Vagina (tissue), 2 donors: ENCODE results near the gene ATP8A2. TPM values are rescaled to one million over a fixed set of nuclear protein-coding genes. Genes with fewer than 3 reads are reported as not detected.

Source experiments
- DNase-seq, 2 donors: peaks; one replicate each; pipeline ENCODE4 v3.0.0-alpha.2; 2017; ENCODE audit errors: extremely low spot score in 2 of 2
- H3K27ac ChIP-seq: fragments of 200-600 bp; sonication (generic); one replicate; pipeline ENCODE4 v1.5.1; 2019
- H3K27me3 ChIP-seq: fragments of 200-600 bp; sonication (generic); one replicate; pipeline ENCODE4 v1.5.1; 2019
- H3K36me3 ChIP-seq, 2 donors: fragments of 200-600 bp; sonication (generic); one replicate each; pipeline ENCODE4 v1.5.1; 2017 to 2019
- H3K4me1 ChIP-seq: fragments of 200-600 bp; sonication (generic); one replicate; pipeline ENCODE4 v1.5.1; 2019
- H3K4me3 ChIP-seq, 2 donors: fragments of 200-600 bp; sonication (generic); 1 replicate in 1 of 2; 2 replicates in 1 of 2; pipeline ENCODE4 v1.5.1; 2016 to 2019
- H3K9me3 ChIP-seq: fragments of 200-600 bp; sonication (generic); one replicate; pipeline ENCODE4 v1.5.1; 2019
- POLR2A ChIP-seq, 2 donors: fragments of 450-650 bp; IDR thresholded peaks; one replicate each; pipeline ENCODE4 v1.6.1; 2017; ENCODE audit warnings: antibody characterized with exemption in 2 of 2, mild to moderate bottlenecking in 2 of 2, moderate library complexity in 2 of 2
- POLR2AphosphoS5 ChIP-seq, 2 donors: sonication (generic); formaldehyde crosslinking; IDR thresholded peaks; one replicate each; pipeline ENCODE4 v1.9.0; 2017; ENCODE audit warnings: antibody characterized with exemption in 2 of 2, mild to moderate bottlenecking in 2 of 2, low read depth in 1 of 2; ENCODE audit not compliant: insufficient read depth in 1 of 2
- intact Hi-C: fragments of 100-400 bp; cut with DNase I; formaldehyde crosslinking; loops from one replicate; pipeline ENCODE4 v1.15.1; 2023
- total RNA-seq: library from RNA; depleted of rRNA; stranded (reverse); fragments of >200 nt; gene quantifications from one replicate; pipeline ENCODE4 v1.2.3, GENCODE V29; 2016
- TF ChIP-seq, protein P1 (sequence below), 3 experiments: fragments of 450-650 bp in 2 of 3; fragments of 200-600 bp in 1 of 3; sonication (generic) in 1 of 3; IDR thresholded peaks; one replicate each; pipeline ENCODE4 v1.5.1; 2017 to 2019; ENCODE audit warnings: antibody characterized with exemption in 3 of 3, mild to moderate bottlenecking in 2 of 3, moderate library complexity in 2 of 3

Gene ATP8A2
- total RNA-seq, 1 donor from 2014 or later, result 1.5 TPM

DNA sequence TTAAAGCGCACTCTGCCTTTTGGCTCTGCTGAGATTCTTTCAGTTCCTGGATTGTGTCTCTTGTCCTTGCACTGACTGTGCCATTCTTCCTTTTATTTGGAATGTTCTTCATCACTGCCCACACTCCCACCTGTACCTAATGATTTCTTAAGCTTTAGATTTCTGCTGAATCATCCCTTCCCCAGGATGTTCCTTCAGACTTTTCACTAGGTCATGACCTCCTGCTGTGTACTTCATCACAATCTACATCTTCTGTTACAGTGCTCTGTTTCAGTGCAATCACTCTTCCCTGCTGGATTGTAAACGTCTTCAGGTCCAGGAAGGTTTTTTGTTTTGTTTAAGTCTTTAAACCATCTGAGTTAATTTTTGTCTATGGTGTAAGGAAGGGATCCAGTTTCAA is 281.0 kb downstream of the ATP8A2 start:
- Histone ChIP-seq H3K27me3 (no peaks in the 10 kb centered on the region), H3K36me3 (no peaks in the 10 kb centered on the region), H3K4me3 (no peak overlapping the region), H3K9me3 (no peaks in the 10 kb centered on the region), H3K4me1 (no peaks in the 10 kb centered on the region), H3K27ac (no peak overlapping the region)
- no peak for DNase-seq
- intact Hi-C loops, result no loop called here
- no peak for TF ChIP-seq POLR2AphosphoS5 (IDR thresholded peaks at IDR 0.05; ENCODE audit: insufficient read depth in 1 of 2, low read depth in 1 of 2)
- no peak for TF ChIP-seq POLR2A (IDR thresholded peaks at IDR 0.05)
- TF ChIP-seq, protein P1, sequence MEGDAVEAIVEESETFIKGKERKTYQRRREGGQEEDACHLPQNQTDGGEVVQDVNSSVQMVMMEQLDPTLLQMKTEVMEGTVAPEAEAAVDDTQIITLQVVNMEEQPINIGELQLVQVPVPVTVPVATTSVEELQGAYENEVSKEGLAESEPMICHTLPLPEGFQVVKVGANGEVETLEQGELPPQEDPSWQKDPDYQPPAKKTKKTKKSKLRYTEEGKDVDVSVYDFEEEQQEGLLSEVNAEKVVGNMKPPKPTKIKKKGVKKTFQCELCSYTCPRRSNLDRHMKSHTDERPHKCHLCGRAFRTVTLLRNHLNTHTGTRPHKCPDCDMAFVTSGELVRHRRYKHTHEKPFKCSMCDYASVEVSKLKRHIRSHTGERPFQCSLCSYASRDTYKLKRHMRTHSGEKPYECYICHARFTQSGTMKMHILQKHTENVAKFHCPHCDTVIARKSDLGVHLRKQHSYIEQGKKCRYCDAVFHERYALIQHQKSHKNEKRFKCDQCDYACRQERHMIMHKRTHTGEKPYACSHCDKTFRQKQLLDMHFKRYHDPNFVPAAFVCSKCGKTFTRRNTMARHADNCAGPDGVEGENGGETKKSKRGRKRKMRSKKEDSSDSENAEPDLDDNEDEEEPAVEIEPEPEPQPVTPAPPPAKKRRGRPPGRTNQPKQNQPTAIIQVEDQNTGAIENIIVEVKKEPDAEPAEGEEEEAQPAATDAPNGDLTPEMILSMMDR (IDR thresholded peaks at IDR 0.05), result no peak

DNA sequence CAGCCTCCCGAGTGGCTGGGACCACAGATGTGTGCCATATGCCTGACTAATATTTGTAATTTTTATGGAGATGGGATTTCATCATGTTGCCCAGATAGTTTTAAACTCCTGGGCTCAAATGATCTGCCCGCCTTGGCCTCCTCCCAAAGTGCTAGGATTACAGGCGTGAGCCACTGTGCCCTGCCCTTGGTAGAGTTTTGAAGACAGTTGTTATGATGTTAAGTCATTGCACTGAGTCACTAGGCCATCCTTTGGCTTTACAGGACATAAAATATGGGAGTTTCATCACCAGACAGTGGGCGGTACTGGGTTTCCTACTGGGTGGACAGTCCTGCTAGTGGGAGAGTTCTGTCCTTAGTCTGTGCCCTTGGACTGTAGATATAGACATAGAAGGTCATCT is 282.5 kb downstream of the ATP8A2 start:
- no peak for DNase-seq
- no peaks in the 10 kb centered on the region for H3K4me1 ChIP-seq
- H3K4me3 ChIP-seq, result no peak overlapping the region
- H3K27ac ChIP-seq, result no peak overlapping the region
- no peaks in the 10 kb centered on the region for H3K9me3 ChIP-seq
- TF ChIP-seq, protein P1 (IDR thresholded peaks at IDR 0.05), result no peak
- TF ChIP-seq POLR2AphosphoS5 (IDR thresholded peaks at IDR 0.05; ENCODE audit: insufficient read depth in 1 of 2, low read depth in 1 of 2) (no peak), POLR2A (IDR thresholded peaks at IDR 0.05) (no peak)
- no peaks in the 10 kb centered on the region for H3K36me3 ChIP-seq
- intact Hi-C loops, result no loop called here
- H3K27me3 ChIP-seq, result no peaks in the 10 kb centered on the region

DNA sequence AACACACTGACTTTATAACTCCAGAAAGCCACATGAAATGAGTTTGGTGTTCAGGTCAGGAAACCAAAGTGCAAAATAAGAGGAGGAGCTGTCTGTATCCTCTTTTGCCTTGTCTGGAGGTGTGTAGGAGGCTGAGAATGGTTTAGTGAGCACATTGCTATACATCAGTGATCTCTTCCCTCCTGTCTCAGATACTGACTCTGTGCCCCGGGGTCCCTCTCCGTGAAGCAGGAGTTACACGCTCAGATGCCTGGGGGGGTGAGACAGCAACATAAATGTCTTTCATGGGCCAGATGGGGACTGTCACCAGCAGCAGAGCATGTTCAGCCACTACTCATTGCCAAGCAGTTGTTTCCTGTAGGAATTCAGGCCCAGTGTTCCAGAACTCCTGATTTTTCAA is 285.4 kb downstream of the ATP8A2 start:
- no peak overlapping the region for H3K4me3 ChIP-seq
- H3K9me3 ChIP-seq, result no peaks in the 10 kb centered on the region
- TF ChIP-seq, protein P1 (IDR thresholded peaks at IDR 0.05), result no peak
- TF ChIP-seq POLR2A (IDR thresholded peaks at IDR 0.05), result no peak
- no peak for TF ChIP-seq POLR2AphosphoS5 (IDR thresholded peaks at IDR 0.05; ENCODE audit: insufficient read depth in 1 of 2, low read depth in 1 of 2)
- no peaks in the 10 kb centered on the region for H3K36me3 ChIP-seq
- intact Hi-C loops, result no loop called here
- no peaks in the 10 kb centered on the region for H3K27me3 ChIP-seq
- DNase-seq, result no peak
- no peaks in the 10 kb centered on the region for H3K4me1 ChIP-seq
- no peak overlapping the region for H3K27ac ChIP-seq

DNA sequence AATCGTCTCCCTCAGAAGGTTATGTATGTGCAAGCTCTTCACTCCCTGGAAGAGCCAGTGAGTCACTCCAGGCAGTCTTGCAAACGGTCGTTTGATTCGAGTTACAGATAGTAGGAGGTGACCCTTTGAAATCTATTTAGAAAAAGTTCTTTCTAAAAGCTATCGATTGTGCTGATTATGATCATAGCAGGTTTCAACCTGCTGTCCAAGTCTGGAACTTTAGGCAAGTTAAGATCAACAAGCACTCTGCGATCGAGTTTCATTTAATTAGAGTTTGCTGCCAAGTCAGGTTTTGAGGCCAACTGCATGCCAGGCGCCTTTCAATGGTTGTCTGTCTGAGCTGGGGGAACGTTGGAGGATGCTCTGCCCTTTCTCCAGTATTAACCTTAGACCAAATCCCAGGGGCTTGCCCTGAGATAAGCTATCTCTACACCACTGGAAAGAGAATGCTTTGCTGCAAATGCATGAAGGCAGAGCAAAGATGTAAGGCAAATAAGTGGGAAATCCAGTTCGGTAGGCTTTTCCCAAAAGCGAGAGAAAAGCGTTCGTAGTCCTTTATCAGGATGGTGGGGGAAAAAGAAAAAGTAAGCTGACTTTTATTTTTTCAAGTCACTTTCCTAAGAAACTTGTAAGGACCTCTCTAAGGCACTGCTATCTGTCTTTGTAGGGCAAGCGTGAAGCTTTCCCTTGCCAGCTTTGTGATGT is 287.5 kb downstream of the ATP8A2 start:
- TF ChIP-seq POLR2A (IDR thresholded peaks at IDR 0.05) (no peak), POLR2AphosphoS5 (IDR thresholded peaks at IDR 0.05; ENCODE audit: insufficient read depth in 1 of 2, low read depth in 1 of 2) (no peak)
- TF ChIP-seq, protein P1 (IDR thresholded peaks at IDR 0.05), result no peak
- Histone ChIP-seq H3K4me1 (no peaks in the 10 kb centered on the region), H3K27ac (no peak overlapping the region), H3K27me3 (no peaks in the 10 kb centered on the region), H3K4me3 (no peak overlapping the region), H3K9me3 (no peaks in the 10 kb centered on the region), H3K36me3 (no peaks in the 10 kb centered on the region)
- intact Hi-C loops, result no loop called here
- DNase-seq, result no peak

DNA sequence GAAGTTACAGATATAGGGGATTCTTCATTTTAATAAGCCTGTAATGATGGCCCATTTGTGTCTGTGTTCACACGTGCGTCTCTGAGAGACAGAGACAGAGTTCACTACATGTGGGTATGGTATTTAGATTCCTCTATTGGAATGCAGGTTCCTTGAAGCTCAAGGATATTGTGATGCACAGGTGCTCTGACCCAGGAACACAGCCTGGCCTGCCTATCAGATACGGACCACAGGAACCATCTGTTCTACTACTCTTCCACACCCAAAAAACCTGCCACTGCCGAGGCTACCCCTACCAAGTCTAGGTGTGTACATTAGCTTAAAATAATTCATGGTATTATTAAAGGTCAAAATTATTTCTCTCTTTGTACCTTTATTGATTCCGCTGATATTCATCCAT is 289.2 kb downstream of the ATP8A2 start:
- Histone ChIP-seq H3K27ac (no peak overlapping the region), H3K4me3 (no peak overlapping the region), H3K36me3 (no peaks in the 10 kb centered on the region), H3K9me3 (no peaks in the 10 kb centered on the region), H3K27me3 (no peaks in the 10 kb centered on the region), H3K4me1 (no peaks in the 10 kb centered on the region)
- DNase-seq, result no peak
- intact Hi-C loops, result no loop called here
- TF ChIP-seq POLR2A (IDR thresholded peaks at IDR 0.05), result no peak
- TF ChIP-seq, protein P1 (IDR thresholded peaks at IDR 0.05), result no peak
- no peak for TF ChIP-seq POLR2AphosphoS5 (IDR thresholded peaks at IDR 0.05; ENCODE audit: insufficient read depth in 1 of 2, low read depth in 1 of 2)
